ENCODE results near the gene SLC17A9. TPM values are rescaled to one million over a fixed set of nuclear protein-coding genes. Genes with fewer than 3 reads are reported as not detected.

The SLC17A9 gene
- total and polyA plus RNA-seq, 2 of the 8 experiments (the other 6 are each of a cell fraction or from before 2014, with no cell fraction given), result 23.5 to 35.2 TPM

- peak; percentile 94 for TF ChIP-seq CHD2 (IDR thresholded peaks at IDR 0.05; ENCODE audit: low read length)
- peak; percentile 47 for TF ChIP-seq ASH2L (IDR thresholded peaks at IDR 0.05; ENCODE audit: low read length)
- TF ChIP-seq MAFK (IDR thresholded peaks at IDR 0.05; ENCODE audit: low read depth, low read length), result no peak
- peak; percentile 82 for TF ChIP-seq BRCA1 (IDR thresholded peaks at IDR 0.05; ENCODE audit: low read depth, low read length)
- TF ChIP-seq KDM5A (IDR thresholded peaks at IDR 0.05; ENCODE audit: low read length), result peak; percentile 83
- TF ChIP-seq, protein P1, sequence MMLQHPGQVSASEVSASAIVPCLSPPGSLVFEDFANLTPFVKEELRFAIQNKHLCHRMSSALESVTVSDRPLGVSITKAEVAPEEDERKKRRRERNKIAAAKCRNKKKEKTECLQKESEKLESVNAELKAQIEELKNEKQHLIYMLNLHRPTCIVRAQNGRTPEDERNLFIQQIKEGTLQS (IDR thresholded peaks at IDR 0.05; ENCODE audit: insufficient read depth, low read depth, low read length), result no peak
- TF ChIP-seq HDAC2 (IDR thresholded peaks at IDR 0.05; ENCODE audit: borderline replicate concordance in 1 of 2, low read depth in 2 of 2, low read length in 2 of 2), result 0 out of 4 replicates have a peak, but pooled peaks of 1 of the 2 experiments have one; percentile 20
- TF ChIP-seq PHF8 (conservative IDR thresholded peaks at IDR 0.05; ENCODE audit: low read depth, low read length), result peak; percentile 89
- peak; percentile 62; the same call in 1 of the 2 replicates for TF ChIP-seq CREB1 (IDR thresholded peaks at IDR 0.05)
- peak; percentile 91 for TF ChIP-seq TBP (IDR thresholded peaks at IDR 0.05; ENCODE audit: low read depth, low read length)
- peak; percentile 74; the same call in 1 of the 2 replicates for TF ChIP-seq SP4 (IDR thresholded peaks at IDR 0.05; ENCODE audit: low read length)
- no peak for TF ChIP-seq CBX8 (IDR thresholded peaks at IDR 0.05; ENCODE audit: borderline replicate concordance, low read depth, low read length)
- peak; percentile 87; the same call in 1 of the 2 replicates for TF ChIP-seq GABPA (IDR thresholded peaks at IDR 0.05; ENCODE audit: borderline replicate concordance, insufficient read depth, low read length)
- peak; percentile 75 to 81; a peak in 2 of 4 replicates for TF ChIP-seq SIN3A (conservative IDR thresholded peaks at IDR 0.05 in 1 of 2, IDR thresholded peaks at IDR 0.05 in 1 of 2; ENCODE audit: low read depth in 1 of 2, low read length in 2 of 2)
- TF ChIP-seq EGR1 (IDR thresholded peaks at IDR 0.05; ENCODE audit: borderline replicate concordance, low read depth, low read length), result peak; percentile 88
- peak; percentile 97 for TF ChIP-seq TAF1 (IDR thresholded peaks at IDR 0.05; ENCODE audit: low read depth, low read length)
- peak; percentile 70 for TF ChIP-seq NRF1 (IDR thresholded peaks at IDR 0.05; ENCODE audit: low read depth, low read length)
- TF ChIP-seq HDAC6 (IDR thresholded peaks at IDR 0.05; ENCODE audit: low read depth, low read length), result no peak
- 0 out of 2 replicates have a peak, but pooled peaks have one; percentile 40 for TF ChIP-seq TCF12 (IDR thresholded peaks at IDR 0.05; ENCODE audit: low read depth, low read length)
- TF ChIP-seq E2F6 (IDR thresholded peaks at IDR 0.05), result peak; percentile 92
- peak; percentile 70; the same call in 1 of the 2 replicates for TF ChIP-seq SP1 (IDR thresholded peaks at IDR 0.05; ENCODE audit: low read depth, low read length)
- TF ChIP-seq POLR2AphosphoS5 (IDR thresholded peaks at IDR 0.05; ENCODE audit: low read depth, low read length), result peak; percentile 98
Observed at GRCh38 chr20:62937268-62938104, 15.0 kb upstream of the SLC17A9 start (continued).

All from H1 (cell line).